A549 (cell line): ENCODE results near the gene CDH2.

Source experiments
- CTCF ChIP-seq: fragments of >200 bp; sonication (Bioruptor Twin); formaldehyde crosslinking; IDR thresholded peaks from 3 replicates; pipeline ENCODE4 v1.5.1; 2016
- POLR2A ChIP-seq: IDR thresholded peaks from 2 replicates; pipeline ENCODE4 v1.6.1; 2012; ENCODE audit warnings: mild to moderate bottlenecking, low read length
- RAD21 ChIP-seq, 2 experiments: fragments of >200 bp in 1 of 2; sonication (Bioruptor Twin) in 1 of 2; formaldehyde crosslinking in 1 of 2; IDR thresholded peaks in 1 of 2; conservative IDR thresholded peaks in 1 of 2; 2 replicates in 1 of 2; 3 replicates in 1 of 2; pipeline ENCODE4 v1.6.1; 2012 to 2018; ENCODE audit warnings: inconsistent platforms in 1 of 2
- ZSCAN20 ChIP-seq: fragments of 250-450 bp; sonication (Bioruptor Pico); IDR thresholded peaks from 2 replicates; pipeline ENCODE4 v1.8.0; 2022; ENCODE audit warnings: mild to moderate bottlenecking, moderate library complexity

GRCh38 chr18:28044036-28044435 is 132.9 kb downstream of the CDH2 start:
- TF ChIP-seq RAD21 (conservative IDR thresholded peaks at IDR 0.05 in 1 of 2, IDR thresholded peaks at IDR 0.05 in 1 of 2) (no peak), ZSCAN20 (no peak), CTCF (no peak), POLR2A (no peak)
